Effector memory CD4-positive, alpha-beta T cell (primary cell): ENCODE results near the gene NAGS.
A peak's percentile ranks its signal among the peaks of the same experiment; 100 is the strongest.

ENCODE experiments used
- DNase-seq, 3 donors: peaks; one replicate each; pipeline ENCODE4 v3.0.0-alpha.2; 2020
- H3K27ac ChIP-seq: 2 replicates; pipeline ENCODE4 v1.7.0; 2013; ENCODE audit warnings: mild to moderate bottlenecking, low read length, moderate library complexity; ENCODE audit not compliant: insufficient read depth, poor library complexity, severe bottlenecking
- H3K27me3 ChIP-seq: replicated peaks from 2 replicates; pipeline ENCODE4 v1.7.0; 2013; ENCODE audit warnings: mild to moderate bottlenecking, low read length; ENCODE audit not compliant: insufficient read depth, control insufficient read depth, poor library complexity, severe bottlenecking
- H3K36me3 ChIP-seq: 2 replicates; pipeline ENCODE4 v1.7.0; 2013; ENCODE audit warnings: mild to moderate bottlenecking, low read length, moderate library complexity; ENCODE audit not compliant: control insufficient read depth, insufficient read depth
- H3K4me1 ChIP-seq: 2 replicates; pipeline ENCODE4 v1.7.0; 2013; ENCODE audit warnings: low read length, mild to moderate bottlenecking; ENCODE audit not compliant: control insufficient read depth, insufficient read depth, poor library complexity, severe bottlenecking
- H3K4me3 ChIP-seq: 2 replicates; pipeline ENCODE4 v1.7.0; 2013; ENCODE audit warnings: low read length, low read depth, mild to moderate bottlenecking; ENCODE audit not compliant: insufficient read depth, poor library complexity, severe bottlenecking
- H3K9me3 ChIP-seq: 2 replicates; pipeline ENCODE4 v1.7.0; 2013; ENCODE audit warnings: mild to moderate bottlenecking, low read length, moderate library complexity; ENCODE audit not compliant: control insufficient read depth

NAGS gene

DNA sequence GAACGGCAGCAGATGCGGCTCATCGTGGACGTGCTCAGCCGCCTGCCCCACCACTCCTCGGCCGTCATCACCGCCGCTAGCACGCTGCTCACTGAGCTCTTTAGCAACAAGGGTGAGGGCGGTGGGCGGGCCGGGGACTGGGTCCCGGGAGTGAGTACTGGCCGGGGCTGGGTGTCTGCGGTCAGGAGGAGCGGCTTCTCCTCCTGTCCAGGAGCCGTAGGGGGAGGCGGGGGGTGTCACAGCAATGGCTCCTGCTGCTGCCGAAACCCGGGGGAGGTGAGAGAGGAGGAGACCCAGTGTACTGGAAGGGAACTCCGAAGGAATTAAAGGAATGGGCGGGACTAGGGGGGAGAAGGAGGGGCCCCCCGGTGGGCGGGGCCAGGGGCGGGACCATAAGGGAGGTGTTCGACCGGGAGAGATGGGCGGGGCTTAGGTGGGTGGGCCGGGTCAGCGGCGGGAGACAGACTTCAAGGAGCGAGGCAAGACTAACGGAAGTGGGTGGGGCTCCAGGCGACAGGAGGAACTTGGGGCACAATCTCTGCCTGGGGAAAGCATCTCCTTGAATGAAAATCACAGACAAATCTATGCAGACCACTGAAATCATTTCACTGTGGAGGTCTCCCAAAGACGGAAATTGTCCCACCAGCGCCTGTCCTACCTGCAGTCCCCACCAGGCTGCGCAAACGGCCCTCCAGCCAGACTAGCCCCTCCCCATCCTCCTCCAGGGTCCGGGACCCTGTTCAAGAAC, 2.4 kb downstream of the NAGS start:
- peak; percentile 95 to 98 (median 98) for DNase-seq
- peaks cover 10% of the 10 kb centered on the region for H3K36me3 ChIP-seq
- H3K27ac ChIP-seq = peak overlapping the region; percentile 43
- no peaks in the 10 kb centered on the region for H3K27me3 ChIP-seq
- H3K4me3 ChIP-seq = peak overlapping the region; percentile 78
- no peaks in the 10 kb centered on the region for H3K9me3 ChIP-seq
- H3K4me1 ChIP-seq = peaks cover 37% of the 10 kb centered on the region

DNA sequence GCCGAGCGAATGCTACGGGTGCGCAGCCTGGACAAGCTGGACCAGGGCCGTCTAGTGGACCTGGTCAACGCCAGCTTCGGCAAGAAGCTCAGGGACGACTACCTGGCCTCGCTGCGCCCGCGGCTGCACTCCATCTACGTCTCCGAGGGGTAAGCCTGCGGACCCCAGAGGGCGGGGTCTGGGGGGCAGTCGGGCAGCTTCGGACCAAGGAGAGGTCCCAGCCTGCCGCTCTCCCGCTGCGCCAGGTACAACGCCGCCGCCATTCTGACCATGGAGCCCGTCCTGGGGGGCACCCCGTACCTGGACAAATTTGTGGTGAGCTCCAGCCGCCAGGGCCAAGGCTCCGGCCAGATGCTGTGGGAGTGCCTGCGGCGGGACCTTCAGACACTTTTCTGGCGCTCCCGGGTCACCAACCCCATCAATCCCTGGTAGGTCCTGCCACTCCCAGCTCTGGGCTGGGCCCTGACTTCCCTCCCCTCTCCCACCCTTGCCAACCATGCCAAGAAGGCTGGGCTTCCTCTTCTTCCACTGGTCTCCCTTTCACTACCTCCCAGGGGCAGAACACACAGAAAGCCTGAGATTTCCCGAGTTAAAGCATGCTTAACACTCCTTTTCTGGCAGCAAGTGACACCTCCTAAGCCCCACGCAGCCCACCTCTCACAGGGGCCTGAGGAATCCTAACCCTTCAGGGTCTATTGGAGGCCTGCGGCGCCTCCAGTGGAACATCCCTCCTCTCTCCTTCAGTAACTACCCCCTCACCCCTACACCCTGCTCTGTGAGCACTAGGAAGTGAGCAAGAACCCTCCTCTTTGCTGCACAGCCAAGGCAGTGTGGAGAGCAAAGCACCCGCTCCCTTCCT, 3.2 kb downstream of the NAGS start:
- Histone ChIP-seq H3K27ac (peak overlapping the region; percentile 43), H3K36me3 (peaks cover 18% of the 10 kb centered on the region), H3K4me3 (peak overlapping the region; percentile 78), H3K4me1 (peaks cover 37% of the 10 kb centered on the region), H3K27me3 (no peaks in the 10 kb centered on the region), H3K9me3 (no peaks in the 10 kb centered on the region)
- no peak for DNase-seq

DNA sequence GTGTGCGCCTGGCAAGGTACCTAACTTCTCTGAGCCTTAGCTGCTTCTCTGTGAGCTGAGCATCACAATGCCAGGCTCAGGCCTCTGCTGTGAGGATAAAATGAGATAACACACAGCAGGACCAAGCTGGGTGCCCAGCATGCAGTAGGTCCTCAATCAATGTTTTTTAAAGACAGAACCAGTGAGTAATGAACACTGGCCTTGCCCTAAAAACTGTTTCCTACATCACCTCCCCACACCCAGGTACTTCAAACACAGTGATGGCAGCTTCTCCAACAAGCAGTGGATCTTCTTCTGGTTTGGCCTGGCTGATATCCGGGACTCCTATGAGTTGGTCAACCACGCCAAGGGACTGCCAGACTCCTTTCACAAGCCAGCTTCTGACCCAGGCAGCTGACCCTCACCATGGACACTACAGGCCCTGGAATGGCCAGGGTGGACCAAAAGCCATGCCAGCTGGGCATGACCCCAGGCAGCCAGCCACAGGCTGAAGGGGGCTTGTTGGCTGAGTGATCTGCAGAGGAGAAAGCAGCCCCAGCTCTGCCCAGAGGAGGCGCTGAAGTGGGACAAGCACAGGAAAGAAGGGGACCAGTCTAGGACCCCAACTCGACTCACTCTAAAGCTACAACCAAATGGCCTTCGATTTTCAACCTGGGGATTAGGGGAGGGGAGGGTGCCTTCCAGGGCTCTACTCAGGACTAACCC, 3.9 kb downstream of the NAGS start:
- Histone ChIP-seq H3K9me3 (no peaks in the 10 kb centered on the region), H3K4me3 (peak overlapping the region; percentile 78), H3K27ac (no peak overlapping the region), H3K27me3 (no peaks in the 10 kb centered on the region), H3K4me1 (peaks cover 37% of the 10 kb centered on the region), H3K36me3 (peaks cover 19% of the 10 kb centered on the region)
- DNase-seq = no peak

DNA sequence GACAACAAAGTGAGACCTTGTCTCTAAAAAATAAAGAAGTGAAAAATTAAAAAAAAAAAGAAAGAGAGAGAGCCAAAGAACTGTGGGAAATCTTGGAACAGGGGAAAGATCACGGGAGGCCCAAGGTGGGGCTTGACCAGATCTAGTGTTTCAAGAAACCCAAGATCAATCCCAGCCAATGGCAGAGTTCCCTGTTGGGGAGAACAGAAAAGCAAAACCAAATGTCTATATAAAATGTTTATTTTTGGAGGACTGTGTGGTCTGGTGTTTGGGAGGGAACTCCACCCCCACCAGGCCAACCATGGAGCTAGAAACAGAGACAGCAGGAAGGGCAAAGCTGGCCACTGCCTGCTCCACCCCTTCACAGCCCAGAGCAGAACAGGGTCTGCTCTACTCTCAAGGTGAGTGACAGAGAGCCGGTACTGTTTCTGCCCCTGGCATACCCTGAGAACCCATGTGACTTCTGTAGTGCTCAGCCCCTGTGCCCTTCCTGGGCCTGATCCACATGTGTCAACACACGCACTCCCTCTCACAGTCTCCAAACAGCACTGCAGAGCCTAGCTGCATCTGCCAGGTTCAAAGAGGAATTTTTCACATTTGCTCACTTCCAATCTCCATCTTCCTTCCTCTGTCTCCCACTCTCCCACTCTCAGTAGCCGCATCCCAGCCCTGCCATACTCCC, 6.7 kb downstream of the NAGS start:
- no peaks in the 10 kb centered on the region for H3K27me3 ChIP-seq
- H3K9me3 ChIP-seq = no peaks in the 10 kb centered on the region
- peaks cover 19% of the 10 kb centered on the region for H3K36me3 ChIP-seq
- H3K4me3 ChIP-seq = no peak overlapping the region
- peaks cover 38% of the 10 kb centered on the region for H3K4me1 ChIP-seq
- no peak for DNase-seq
- H3K27ac ChIP-seq = no peak overlapping the region

GRCh38 chr17:44011876-44012275, 7.5 kb downstream of the NAGS start:
- no peaks in the 10 kb centered on the region for H3K9me3 ChIP-seq
- H3K4me1 ChIP-seq = peaks cover 31% of the 10 kb centered on the region
- H3K27ac ChIP-seq = no peak overlapping the region
- peaks cover 19% of the 10 kb centered on the region for H3K36me3 ChIP-seq
- H3K4me3 ChIP-seq = no peak overlapping the region
- DNase-seq = no peak
- H3K27me3 ChIP-seq = no peaks in the 10 kb centered on the region

DNA sequence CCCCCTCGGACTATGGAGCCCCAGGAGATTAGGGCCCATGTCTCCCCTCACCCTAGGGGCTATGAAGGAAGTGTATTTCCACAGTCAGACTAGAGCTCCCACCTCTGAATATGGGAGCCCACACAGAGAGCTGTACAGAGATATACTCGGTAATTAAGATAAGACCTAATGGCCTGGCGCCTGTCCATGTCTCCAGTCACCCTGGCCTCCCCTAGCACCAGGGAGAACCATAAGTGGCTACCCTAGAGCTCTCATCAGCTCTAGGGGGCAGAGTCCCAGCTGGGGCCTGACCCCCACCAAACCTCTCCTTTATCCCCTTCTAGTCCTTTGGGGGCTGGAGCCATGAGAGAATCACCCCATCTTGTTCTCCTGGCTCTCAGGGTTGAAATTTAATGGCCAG, 8.0 kb downstream of the NAGS start:
- H3K36me3 ChIP-seq = peaks cover 19% of the 10 kb centered on the region
- H3K4me1 ChIP-seq = peaks cover 26% of the 10 kb centered on the region
- no peak for DNase-seq
- no peak overlapping the region for H3K27ac ChIP-seq
- no peaks in the 10 kb centered on the region for H3K27me3 ChIP-seq
- H3K4me3 ChIP-seq = no peak overlapping the region
- no peaks in the 10 kb centered on the region for H3K9me3 ChIP-seq

DNA sequence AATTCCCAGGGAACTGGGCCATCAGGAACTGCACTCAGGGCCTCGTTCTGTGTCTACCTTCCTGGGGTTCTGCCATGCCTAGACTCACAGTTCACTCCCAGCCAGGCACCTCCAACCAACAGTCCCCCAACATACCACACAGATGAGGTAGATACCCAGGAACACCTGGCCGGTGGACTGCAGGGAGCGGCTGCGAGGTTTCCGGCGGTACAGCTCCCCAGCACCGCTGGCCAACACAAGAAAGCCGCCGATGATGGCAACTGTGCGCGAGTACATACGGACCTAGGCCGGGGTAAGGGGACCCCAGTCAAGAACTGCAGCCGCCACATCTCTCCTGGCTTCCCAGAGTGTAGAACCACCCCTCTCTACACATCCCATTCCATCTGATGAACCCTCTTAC, 8.5 kb downstream of the NAGS start:
- H3K4me3 ChIP-seq = no peak overlapping the region
- H3K4me1 ChIP-seq = peaks cover 21% of the 10 kb centered on the region
- H3K27me3 ChIP-seq = no peaks in the 10 kb centered on the region
- no peak overlapping the region for H3K27ac ChIP-seq
- peaks cover 19% of the 10 kb centered on the region for H3K36me3 ChIP-seq
- H3K9me3 ChIP-seq = no peaks in the 10 kb centered on the region
- no peak for DNase-seq

DNA sequence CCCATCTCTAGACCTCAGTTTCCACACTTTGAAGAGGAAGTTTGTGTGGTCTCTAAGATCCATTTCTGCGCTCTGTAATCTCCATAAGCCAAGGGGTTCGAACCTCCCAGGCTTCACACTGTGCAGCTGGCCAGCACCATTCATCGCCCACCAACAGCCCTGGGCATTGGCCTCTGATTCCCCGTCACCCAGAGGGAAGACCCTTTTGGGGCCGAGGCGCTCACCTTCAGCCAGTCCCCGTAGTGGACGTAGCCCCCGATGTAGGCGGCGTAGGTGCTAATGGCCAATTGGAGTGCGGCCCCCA, 9.7 kb downstream of the NAGS start:
- Histone ChIP-seq H3K4me1 (peaks cover 13% of the 10 kb centered on the region), H3K4me3 (peak overlapping the region; percentile 84), H3K27me3 (no peaks in the 10 kb centered on the region), H3K27ac (no peak overlapping the region), H3K9me3 (no peaks in the 10 kb centered on the region), H3K36me3 (peaks cover 19% of the 10 kb centered on the region)
- no peak for DNase-seq

DNA sequence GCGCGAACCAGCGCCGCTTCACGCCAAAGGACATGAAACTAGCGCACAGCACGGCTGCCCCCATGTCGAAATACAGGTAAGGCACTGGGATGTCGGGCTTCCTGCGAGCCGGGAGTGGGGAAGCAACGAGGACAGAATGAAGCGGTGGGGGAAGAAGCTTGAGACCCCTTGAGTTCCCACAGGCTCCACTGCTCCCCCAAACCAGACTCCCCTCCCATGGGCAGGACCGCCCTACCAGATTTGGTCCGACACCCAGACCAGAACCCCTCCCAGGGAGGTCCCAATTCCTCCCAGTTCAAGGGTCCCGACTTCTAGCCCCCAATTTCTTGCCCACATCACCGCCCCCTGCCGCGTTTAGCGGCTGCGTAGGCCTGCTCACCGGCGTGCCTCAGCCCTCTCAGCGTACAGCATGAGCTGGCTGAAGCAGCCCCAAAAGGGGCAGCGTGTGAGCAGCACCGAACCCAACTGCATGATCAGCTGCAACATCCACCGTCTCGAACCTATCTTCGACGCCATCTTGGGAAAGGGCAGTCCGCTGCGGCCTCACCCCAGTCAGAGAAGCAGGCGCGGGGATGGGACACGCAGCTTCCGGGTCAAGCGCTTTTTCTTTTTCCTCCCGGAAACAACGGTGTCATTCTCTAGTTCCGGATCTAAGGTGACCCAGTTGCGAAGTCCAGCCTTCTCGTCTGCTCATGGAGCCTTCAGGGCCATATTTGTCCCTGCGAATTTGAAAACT, 10.2 kb downstream of the NAGS start, which contains the start of gene TMEM101:
Gene TMEM101 (minus strand): TSS at position 527 of the 736 bp plus-strand sequence. CDS start 11 bp downstream, at position 516.
- Histone ChIP-seq H3K36me3 (peaks cover 14% of the 10 kb centered on the region), H3K27ac (peak within 1 kb of the TSS; percentile 52), H3K27me3 (no peaks in the 10 kb centered on the region), H3K4me1 (peaks cover 13% of the 10 kb centered on the region), H3K9me3 (no peaks in the 10 kb centered on the region), H3K4me3 (peak within 1 kb of the TSS; percentile 84)
- peak; percentile 73 to 84 (median 80) for DNase-seq
